Measurements from ENCODE around the gene PHACTR1. TPM values are rescaled to one million over a fixed set of nuclear protein-coding genes. Genes with fewer than 3 reads are reported as not detected.

PHACTR1 gene
- total RNA-seq, 4 donors from 2014 or later = 2.6 to 11.2 (median 4.9) TPM

DNA sequence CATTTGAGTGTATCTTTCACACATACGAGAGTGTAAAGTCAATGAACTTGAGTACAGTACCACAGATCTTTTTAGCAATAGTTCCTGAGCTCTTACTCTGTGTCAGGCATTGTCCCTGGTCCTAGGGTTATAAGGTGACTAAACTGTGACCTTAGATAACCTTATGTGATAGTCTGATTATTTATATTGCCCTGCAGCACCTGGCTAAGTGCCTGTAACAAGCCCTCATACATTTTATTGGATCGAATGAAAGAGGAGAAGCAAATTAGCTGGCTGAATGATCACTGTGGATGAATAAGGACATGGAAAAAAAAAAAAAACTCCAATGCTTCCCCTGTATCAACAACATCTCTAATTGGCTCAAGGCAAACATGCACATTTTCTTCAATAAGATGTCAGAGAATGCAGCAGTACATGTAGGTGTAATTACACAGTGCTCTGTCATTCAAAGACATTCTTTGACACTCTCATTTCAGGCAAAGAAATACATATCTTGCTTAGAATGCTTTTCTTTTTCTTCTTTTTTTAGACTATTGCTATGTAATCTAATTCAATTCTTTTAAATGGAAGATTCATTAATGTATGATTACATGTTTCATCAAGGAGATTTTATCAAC, 153.4 kb downstream of the PHACTR1 start:
- TF ChIP-seq, protein P1, sequence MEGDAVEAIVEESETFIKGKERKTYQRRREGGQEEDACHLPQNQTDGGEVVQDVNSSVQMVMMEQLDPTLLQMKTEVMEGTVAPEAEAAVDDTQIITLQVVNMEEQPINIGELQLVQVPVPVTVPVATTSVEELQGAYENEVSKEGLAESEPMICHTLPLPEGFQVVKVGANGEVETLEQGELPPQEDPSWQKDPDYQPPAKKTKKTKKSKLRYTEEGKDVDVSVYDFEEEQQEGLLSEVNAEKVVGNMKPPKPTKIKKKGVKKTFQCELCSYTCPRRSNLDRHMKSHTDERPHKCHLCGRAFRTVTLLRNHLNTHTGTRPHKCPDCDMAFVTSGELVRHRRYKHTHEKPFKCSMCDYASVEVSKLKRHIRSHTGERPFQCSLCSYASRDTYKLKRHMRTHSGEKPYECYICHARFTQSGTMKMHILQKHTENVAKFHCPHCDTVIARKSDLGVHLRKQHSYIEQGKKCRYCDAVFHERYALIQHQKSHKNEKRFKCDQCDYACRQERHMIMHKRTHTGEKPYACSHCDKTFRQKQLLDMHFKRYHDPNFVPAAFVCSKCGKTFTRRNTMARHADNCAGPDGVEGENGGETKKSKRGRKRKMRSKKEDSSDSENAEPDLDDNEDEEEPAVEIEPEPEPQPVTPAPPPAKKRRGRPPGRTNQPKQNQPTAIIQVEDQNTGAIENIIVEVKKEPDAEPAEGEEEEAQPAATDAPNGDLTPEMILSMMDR (IDR thresholded peaks at IDR 0.05; ENCODE audit: low read depth) = no peak

DNA sequence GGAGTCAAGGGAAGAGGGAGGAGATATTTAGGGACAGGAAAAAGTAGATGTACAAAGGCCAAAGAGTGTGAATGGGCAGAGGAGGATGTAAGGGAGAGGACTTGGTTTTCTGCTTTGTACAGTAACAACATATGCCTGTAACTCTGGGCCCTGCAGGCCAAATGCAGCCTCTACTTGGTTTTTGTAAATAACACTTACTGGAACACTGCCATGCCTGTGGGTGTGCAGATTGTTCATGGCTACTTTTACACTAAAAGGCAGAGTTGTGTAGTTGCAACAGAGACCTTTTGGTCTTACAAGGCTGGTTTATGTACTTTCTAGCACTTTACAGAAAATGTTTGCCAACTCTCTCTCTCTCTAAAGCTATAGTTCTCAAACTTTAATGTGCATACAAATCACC, 157.1 kb downstream of the PHACTR1 start:
- TF ChIP-seq, protein P1 (IDR thresholded peaks at IDR 0.05; ENCODE audit: low read depth) = no peak

DNA sequence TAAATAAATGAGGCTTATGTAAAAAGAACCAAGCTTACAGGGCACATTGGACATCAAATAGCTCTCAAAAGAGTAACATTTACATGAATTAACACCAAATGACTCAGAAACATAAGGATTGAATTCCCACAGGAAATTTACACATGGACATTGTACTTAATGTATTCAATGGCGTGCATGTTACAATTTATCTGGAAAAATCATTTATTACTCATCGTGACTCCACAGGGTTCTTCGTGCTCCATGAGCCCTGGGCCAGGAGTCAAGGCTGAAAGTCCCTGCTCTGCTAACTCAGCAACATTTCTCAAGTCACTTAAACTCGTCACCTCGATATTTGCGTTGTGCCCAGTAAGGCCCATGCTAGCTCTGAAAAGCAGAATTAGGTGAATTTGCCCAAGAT, 158.5 kb downstream of the PHACTR1 start:
- TF ChIP-seq, protein P1 (IDR thresholded peaks at IDR 0.05; ENCODE audit: low read depth) = no peak

DNA sequence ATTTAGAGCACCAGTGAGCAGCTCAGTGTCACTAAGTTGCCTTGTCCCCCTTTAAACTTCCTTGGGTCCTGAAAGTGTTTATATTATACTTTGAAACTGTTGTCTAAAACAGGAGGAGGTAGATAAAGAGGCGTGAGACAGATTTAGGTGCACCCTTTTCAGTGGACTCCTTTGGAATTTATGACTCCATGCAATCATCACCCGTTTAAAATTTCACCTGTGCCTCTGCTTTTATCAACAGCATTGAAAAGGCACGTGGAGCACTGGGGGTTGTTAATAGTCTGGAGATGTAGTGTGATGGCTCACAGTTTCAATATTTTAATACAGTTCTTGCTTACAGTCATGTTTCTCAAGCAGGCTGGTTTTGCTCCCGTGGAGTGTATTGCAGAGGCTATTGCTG, 162.2 kb downstream of the PHACTR1 start:
- TF ChIP-seq, protein P1 (IDR thresholded peaks at IDR 0.05; ENCODE audit: low read depth) = no peak

DNA sequence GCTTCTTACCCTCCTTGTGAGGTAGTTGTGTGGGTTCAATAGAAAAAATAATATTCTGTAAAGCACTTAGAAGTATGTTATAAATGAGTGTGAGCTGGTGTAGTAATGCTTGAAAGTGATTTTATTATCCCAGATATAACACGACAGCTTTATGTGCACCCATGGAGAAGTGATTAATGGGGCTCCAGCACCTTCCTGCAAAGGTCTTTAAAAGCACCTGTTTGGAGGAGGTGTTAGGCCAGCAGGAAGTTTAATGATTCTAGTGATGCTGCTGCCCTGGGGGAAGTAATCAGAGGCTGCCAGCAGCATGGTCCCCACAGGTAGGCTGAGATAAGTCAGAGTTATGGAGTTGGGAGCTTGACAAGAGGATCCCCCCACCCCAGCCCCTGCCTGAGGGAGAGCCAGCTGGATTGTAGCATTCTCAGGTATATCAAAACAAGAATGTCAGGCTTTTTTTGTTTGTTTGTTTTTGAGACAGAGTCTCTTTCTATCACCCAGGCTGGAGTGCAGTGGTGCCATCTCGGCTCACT, 166.3 kb downstream of the PHACTR1 start:
- TF ChIP-seq, protein P1 (IDR thresholded peaks at IDR 0.05; ENCODE audit: low read depth) = no peak

DNA sequence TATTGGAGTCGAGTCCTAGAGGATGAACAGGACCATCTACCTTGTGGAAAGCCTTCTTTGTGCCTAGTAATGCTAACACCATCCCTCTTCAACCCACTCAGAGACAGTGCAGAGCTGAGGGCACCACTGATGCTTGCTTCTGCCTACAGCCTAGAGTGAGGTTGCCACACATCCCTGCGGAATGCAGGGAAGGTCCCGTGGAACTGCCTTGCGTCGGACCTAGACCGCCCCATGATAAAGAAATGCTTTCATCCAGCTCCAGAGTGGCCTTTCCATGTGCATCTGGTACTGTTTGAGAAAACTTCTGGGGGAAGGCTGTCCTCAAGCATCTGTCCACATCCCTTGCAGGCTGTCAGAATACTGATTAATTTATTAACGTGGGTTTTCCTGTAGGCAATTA, 168.4 kb downstream of the PHACTR1 start:
- TF ChIP-seq, protein P1 (IDR thresholded peaks at IDR 0.05; ENCODE audit: low read depth) = no peak

DNA sequence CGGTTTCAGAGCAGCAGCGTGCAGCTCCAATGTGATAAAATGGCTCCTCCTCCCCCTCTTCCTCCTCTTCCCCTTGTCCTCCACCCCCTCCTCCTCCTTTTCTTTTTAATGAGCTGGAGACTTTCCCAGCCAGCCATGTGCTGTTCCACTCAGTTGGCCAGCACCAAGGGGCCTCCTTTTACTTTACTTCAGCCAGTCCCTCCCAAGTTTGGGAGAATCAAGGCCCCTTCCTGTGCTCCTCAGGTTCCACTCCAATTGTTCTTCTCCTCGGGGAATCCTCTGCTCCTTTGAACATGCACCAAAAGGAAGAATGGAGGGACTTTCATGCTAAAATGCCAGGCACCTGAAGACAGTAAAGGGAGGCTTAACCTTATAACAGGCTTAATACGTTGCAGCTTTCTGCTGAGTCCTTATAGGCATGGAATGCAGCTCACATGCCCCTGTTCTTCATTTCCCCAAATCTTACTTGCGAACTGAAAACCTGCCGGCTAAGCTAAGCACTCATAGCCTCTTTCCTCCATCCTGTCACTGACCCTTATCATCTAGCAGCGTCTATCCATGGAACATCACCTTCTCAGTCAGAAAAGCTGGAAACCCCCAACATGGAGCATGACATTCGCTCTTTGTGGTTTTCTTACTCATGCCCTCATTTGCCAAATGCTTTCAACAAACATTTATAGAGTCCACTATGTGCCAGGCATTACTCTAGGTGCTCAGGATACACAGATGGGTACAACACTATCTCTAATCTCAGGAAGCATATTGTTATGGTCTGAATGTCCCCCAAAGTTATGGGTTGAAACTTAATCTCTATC, 170.6 kb downstream of the PHACTR1 start:
- TF ChIP-seq, protein P1 (IDR thresholded peaks at IDR 0.05; ENCODE audit: low read depth) = no peak

Data from subcutaneous adipose tissue (tissue), 4 donors.